KMS-11 (cell line): ENCODE data around the gene PSMC6.

Source experiments
- H2AFZ ChIP-seq: fragments of 200-600 bp; sonication (generic); 2 replicates; pipeline ENCODE4 v1.6.1; 2016; ENCODE audit warnings: antibody characterized with exemption, mixed run types, low read depth
- H3K27ac ChIP-seq: fragments of 200-600 bp; sonication (generic); 2 replicates; pipeline ENCODE4 v1.6.1; 2016; ENCODE audit warnings: mild to moderate bottlenecking, mixed run types
- H3K27me3 ChIP-seq: fragments of 200-600 bp; sonication (generic); 2 replicates; pipeline ENCODE4 v1.6.1; 2017; ENCODE audit warnings: mild to moderate bottlenecking, low read depth, mixed run types, moderate library complexity; ENCODE audit not compliant: insufficient read depth
- H3K36me3 ChIP-seq: fragments of 200-600 bp; sonication (generic); 2 replicates; pipeline ENCODE4 v1.6.1; 2017; ENCODE audit warnings: mild to moderate bottlenecking, mixed run types; ENCODE audit not compliant: insufficient read depth
- H3K4me1 ChIP-seq: fragments of 200-600 bp; sonication (generic); 2 replicates; pipeline ENCODE4 v1.6.1; 2016; ENCODE audit warnings: mild to moderate bottlenecking, low read depth, mixed run types; ENCODE audit not compliant: poor library complexity, severe bottlenecking
- H3K4me2 ChIP-seq: fragments of 200-600 bp; sonication (generic); 2 replicates; pipeline ENCODE4 v1.7.0; 2016; ENCODE audit warnings: mild to moderate bottlenecking, mixed run types
- H3K4me3 ChIP-seq: fragments of 200-600 bp; sonication (generic); IDR thresholded peaks from 2 replicates; pipeline ENCODE4 v1.6.1; 2017; ENCODE audit warnings: low read depth, low read length, mixed read lengths; ENCODE audit not compliant: insufficient read depth
- H3K79me2 ChIP-seq: fragments of 200-600 bp; sonication (generic); 2 replicates; pipeline ENCODE4 v1.6.1; 2016; ENCODE audit warnings: low read depth, mixed run types; ENCODE audit not compliant: insufficient read depth
- H3K9ac ChIP-seq: fragments of 200-600 bp; sonication (generic); 2 replicates; pipeline ENCODE4 v1.6.1; 2016; ENCODE audit warnings: mild to moderate bottlenecking, mixed run types
- H4K20me1 ChIP-seq: fragments of 200-600 bp; sonication (generic); 2 replicates; pipeline ENCODE4 v1.6.1; 2016; ENCODE audit warnings: mild to moderate bottlenecking, mixed run types; ENCODE audit not compliant: insufficient read depth
- TF ChIP-seq, protein P1 (sequence below): fragments of 200-600 bp; sonication (generic); conservative IDR thresholded peaks from 2 replicates; pipeline ENCODE4 v1.6.1; 2017; ENCODE audit warnings: low read depth, mild to moderate bottlenecking, antibody characterized with exemption, low read length, moderate library complexity, mixed read lengths

The PSMC6 gene

DNA sequence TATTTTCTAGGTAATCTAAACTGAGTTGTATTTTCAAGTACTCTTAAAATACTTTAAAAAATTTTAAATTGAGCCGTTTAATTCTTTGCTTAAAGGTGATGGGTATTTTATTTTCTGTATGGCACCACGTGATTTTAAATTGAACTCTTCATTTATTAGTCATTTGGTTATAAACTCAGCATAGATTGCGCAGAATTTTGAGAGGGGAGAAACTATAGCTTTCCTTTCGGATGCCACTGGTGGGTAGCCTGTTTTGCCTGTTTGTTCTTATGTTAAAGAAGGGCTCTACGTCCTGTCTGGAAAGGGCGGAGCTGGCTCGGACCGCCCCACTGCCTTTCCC lies 22.6 kb downstream of the PSMC6 start:
- no peak overlapping the region for H3K9ac ChIP-seq
- no peak overlapping the region for H2AFZ ChIP-seq
- H3K36me3 ChIP-seq = no peaks in the 10 kb centered on the region

DNA sequence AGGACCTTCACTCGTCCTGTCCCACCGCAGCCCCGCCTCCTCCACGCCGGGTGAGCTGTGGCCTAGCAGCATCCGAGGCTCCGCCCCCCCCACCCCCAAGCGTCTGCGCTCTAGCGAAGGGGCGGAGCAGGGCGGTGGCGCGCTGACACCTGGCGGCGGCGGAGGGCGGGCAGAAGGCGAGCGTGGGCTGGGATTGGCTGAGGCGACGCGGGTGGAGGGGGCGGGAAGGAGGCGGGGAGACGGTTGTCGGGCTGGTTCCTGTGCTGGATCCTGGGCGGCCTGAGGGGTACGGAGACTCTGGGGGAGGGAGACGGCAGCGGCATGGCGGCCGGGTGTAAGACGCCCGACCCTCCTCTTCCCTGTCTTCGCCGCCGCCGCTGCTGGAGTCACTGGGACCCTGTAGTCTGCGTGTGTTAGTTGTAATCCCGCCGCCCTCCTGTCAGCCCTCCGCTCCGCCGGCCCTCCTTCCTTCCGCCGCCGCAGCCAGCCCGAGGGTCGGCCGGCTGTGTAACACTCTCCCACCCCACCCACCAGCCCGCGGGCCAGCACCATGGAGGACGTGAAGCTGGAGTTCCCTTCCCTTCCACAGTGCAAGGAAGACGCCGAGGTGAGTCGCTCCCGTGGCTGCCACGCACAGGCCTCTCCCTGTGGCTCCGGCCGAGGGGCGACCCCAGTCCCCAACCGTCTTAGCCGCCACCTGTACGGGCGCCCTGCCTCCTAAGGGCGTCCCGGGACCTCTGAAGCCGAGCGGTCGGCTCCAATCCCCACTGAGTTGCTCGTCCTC lies 23.1 kb downstream of the PSMC6 start, which contains the start of gene STYX:
STYX (plus strand) TSS at position 242 of the 784 bp plus-strand sequence; CDS start at position 551, 309 bp downstream.
- Histone ChIP-seq H3K4me3 (no peak within 1 kb of the TSS), H4K20me1 (no peaks in the 10 kb centered on the region), H2AFZ (peak within 1 kb of the TSS; percentile 69), H3K27ac (peak within 1 kb of the TSS; percentile 35), H3K27me3 (no peaks in the 10 kb centered on the region), H3K36me3 (no peaks in the 10 kb centered on the region), H3K9ac (peak within 1 kb of the TSS; percentile 56; the same call in 1 of the 2 replicates), H3K4me1 (peaks cover 14% of the 10 kb centered on the region), H3K79me2 (peaks cover 10% of the 10 kb centered on the region), H3K4me2 (peak within 1 kb of the TSS; percentile 82)
- TF ChIP-seq, protein P1, sequence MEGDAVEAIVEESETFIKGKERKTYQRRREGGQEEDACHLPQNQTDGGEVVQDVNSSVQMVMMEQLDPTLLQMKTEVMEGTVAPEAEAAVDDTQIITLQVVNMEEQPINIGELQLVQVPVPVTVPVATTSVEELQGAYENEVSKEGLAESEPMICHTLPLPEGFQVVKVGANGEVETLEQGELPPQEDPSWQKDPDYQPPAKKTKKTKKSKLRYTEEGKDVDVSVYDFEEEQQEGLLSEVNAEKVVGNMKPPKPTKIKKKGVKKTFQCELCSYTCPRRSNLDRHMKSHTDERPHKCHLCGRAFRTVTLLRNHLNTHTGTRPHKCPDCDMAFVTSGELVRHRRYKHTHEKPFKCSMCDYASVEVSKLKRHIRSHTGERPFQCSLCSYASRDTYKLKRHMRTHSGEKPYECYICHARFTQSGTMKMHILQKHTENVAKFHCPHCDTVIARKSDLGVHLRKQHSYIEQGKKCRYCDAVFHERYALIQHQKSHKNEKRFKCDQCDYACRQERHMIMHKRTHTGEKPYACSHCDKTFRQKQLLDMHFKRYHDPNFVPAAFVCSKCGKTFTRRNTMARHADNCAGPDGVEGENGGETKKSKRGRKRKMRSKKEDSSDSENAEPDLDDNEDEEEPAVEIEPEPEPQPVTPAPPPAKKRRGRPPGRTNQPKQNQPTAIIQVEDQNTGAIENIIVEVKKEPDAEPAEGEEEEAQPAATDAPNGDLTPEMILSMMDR = no peak

More for the DNA sequence above, 22.6 kb downstream of the PSMC6 start:
- TF ChIP-seq, protein P1 = no peak
- H3K27me3 ChIP-seq = no peaks in the 10 kb centered on the region
- no peaks in the 10 kb centered on the region for H4K20me1 ChIP-seq
- H3K4me3 ChIP-seq = no peak overlapping the region
- H3K27ac ChIP-seq = no peak overlapping the region
- H3K4me2 ChIP-seq = peak overlapping the region; percentile 76
- H3K4me1 ChIP-seq = peaks cover 19% of the 10 kb centered on the region
- peaks cover 10% of the 10 kb centered on the region for H3K79me2 ChIP-seq

DNA sequence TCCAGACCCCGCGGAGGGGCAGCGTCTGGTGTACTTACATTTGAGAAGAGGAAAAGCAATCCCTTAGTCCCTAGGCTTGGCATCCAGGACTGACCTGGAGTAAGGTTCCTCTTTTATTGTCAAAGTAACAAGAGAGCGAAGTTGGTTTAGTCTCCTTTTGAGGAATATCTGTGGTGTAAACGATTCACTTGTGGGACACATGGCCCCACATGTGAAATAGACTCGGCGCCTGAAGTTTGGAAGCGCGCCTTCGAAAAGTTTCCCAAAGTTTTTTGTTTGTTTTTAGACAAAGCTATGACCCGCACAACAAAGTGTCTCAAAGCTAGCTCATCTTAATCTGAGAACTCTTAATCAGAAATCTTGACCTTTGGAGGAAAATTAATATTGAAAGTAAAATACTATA lies 23.7 kb downstream of the PSMC6 start:
- TF ChIP-seq, protein P1 = no peak

DNA sequence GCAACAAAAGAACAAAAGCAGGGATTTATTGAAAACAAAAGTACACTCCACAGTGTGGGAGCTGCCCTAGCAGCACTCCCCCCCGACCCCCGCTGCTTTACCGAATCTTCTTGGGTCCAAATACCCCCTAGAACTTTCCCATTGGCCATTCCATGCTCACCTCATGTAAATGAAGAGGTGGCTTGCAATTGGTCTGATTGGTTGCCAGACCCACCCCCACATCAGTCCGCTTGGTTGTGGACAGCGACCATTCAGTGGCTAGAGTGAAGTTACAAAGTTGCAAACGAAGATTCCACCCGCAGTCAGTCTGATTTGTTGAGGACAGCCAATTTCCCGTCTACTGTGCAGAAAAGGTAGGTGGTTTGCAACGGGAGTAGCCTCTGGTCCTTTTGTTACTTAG lies 26.8 kb downstream of the PSMC6 start:
- H4K20me1 ChIP-seq = no peaks in the 10 kb centered on the region
- no peak overlapping the region for H3K4me3 ChIP-seq
- no peak overlapping the region for H3K9ac ChIP-seq
- H3K27ac ChIP-seq = no peak overlapping the region
- H3K27me3 ChIP-seq = no peaks in the 10 kb centered on the region
- no peak overlapping the region for H2AFZ ChIP-seq
- peaks cover 10% of the 10 kb centered on the region for H3K4me1 ChIP-seq
- no peak overlapping the region for H3K4me2 ChIP-seq
- H3K36me3 ChIP-seq = no peaks in the 10 kb centered on the region
- H3K79me2 ChIP-seq = peaks cover 10% of the 10 kb centered on the region
- TF ChIP-seq, protein P1 = no peak

More for the DNA sequence above, 23.7 kb downstream of the PSMC6 start:
- peak overlapping the region; percentile 56; the same call in 1 of the 2 replicates for H3K9ac ChIP-seq
- peak overlapping the region; percentile 69 for H2AFZ ChIP-seq
- H3K79me2 ChIP-seq = peaks cover 10% of the 10 kb centered on the region
- no peaks in the 10 kb centered on the region for H4K20me1 ChIP-seq
- H3K4me2 ChIP-seq = peak overlapping the region; percentile 82
- H3K4me3 ChIP-seq = no peak overlapping the region
- no peaks in the 10 kb centered on the region for H3K27me3 ChIP-seq
- peaks cover 10% of the 10 kb centered on the region for H3K4me1 ChIP-seq
- H3K27ac ChIP-seq = peak overlapping the region; percentile 35
- H3K36me3 ChIP-seq = no peaks in the 10 kb centered on the region
